GM18873 (cell line): ENCODE measurements around the gene KCTD5.
"Not testable (repeated sequence)": the region's sequence is repeated elsewhere in the genome, so short reads cannot be mapped to it uniquely, and the experiment has no call there.

Experiments used
- ATAC-seq: cut with Tn5 transposase; IDR thresholded peaks from one replicate; pipeline ENCODE4 v1.9.1; 2021; ENCODE audit warnings: mild to moderate bottlenecking, moderate library complexity, moderate number of reproducible peaks; ENCODE audit not compliant: unreplicated experiment, low FRiP score

The KCTD5 gene

DNA sequence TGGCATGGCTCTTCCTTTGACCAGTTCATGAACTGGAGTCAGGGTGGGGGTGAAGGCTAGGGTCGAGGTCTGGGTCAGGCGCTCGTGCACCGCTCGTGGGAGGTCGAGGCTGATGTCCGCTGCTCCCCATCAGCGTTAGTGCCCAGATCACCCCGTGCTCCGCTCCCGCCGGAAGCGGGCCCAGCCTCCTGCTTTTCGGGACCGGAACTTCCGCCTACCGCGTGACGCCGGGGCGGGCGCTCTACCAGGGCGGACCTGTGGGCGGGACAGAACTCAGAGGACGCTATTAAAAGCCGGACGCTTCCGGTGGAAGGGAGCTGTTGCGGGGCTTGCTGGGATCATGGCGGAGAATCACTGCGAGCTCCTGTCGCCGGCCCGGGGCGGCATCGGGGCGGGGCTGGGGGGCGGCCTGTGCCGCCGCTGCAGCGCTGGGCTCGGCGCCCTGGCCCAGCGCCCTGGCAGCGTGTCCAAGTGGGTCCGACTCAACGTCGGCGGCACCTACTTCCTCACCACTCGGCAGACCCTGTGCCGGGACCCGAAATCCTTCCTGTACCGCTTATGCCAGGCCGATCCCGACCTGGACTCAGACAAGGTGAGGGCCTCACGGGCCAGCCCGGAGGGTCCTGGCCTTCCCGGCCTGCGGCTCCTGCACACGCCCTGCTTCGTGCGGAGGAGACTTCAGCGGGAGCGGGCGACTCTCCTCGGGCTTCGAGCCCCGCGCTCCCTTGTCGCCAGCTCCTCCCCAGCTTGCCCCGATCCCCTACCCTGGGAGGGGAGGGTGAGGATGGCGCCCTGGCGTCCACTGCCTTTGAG lies at the start of gene KCTD5:
Gene KCTD5, plus strand, starts transcription at position 315 of the 813 bp plus-strand sequence. Its CDS starts 26 bp downstream, at position 341.
- peak; percentile 49 for ATAC-seq

GRCh38 chr16:2639071-2639721 lies 43.1 kb upstream of the KCTD5 start:
- ATAC-seq, result not testable (repeated sequence)

DNA sequence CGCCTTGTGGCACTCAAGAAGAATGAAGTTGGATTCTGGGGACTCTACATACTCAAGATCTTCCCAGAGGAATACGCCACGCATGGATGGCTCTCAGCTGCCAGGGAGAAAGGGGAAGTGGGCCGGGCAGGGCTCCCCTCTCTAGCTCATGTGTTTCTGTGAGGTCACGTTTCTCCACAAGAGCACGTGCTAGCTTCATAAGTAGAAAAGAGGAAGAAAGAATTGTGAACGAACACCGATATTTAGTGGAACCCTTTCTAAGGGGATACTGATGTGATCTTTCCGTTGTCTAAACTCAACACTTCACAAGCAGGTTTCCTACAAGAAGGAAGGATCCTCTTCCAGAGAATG lies 42.6 kb upstream of the KCTD5 start:
- not testable (repeated sequence) for ATAC-seq

DNA sequence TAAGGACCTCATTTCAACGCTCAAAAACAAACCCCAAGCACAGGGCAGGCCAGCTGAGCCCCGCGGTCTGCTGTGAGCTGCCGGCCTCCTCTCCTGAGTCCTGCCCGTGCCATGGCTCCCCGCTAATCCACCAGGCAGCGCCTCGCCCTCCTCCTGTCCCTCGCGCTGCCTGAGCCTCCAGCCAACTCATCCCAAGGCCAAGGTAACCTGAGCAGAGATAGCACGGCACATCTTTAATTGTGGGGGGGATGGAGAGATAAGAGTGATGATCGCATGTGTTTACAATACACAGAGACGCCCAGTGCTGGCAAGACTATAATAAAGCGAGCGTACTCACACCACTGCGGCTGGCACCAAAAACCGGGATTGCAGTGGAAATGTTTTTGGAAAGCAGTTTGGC lies 39.8 kb upstream of the KCTD5 start:
- ATAC-seq, result not testable (repeated sequence)

- not testable (repeated sequence) for ATAC-seq
These were observed 37.4 kb upstream of the KCTD5 start for GRCh38 chr16:2644754-2645453.

- not testable (repeated sequence) for ATAC-seq
These were observed 31.0 kb upstream of the KCTD5 start for GRCh38 chr16:2651268-2651871.

- ATAC-seq, result not testable (repeated sequence)
These were observed 28.4 kb upstream of the KCTD5 start for GRCh38 chr16:2653915-2654314.

DNA sequence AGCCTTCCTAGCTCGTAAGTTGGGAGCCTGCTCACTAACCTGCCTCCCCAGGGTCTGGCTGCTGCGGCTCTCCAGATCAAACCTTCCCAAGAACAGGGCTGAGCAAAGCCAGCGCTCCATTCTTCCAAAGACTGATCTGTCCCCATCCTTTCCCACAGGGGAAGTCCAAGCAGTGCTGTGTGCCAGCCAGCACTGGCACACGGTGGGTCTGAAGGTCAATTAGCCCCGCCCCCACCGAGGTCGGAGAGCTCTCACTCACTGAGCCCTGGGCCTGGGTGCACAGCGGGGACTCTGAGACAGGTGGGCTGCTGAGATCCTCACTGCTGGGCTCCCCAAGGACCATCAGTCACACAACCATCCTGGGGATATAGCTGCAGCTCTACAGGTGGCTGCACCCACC lies 27.4 kb upstream of the KCTD5 start:
- not testable (repeated sequence) for ATAC-seq

GRCh38 chr16:2656985-2657384 lies 25.3 kb upstream of the KCTD5 start:
- no peak for ATAC-seq

DNA sequence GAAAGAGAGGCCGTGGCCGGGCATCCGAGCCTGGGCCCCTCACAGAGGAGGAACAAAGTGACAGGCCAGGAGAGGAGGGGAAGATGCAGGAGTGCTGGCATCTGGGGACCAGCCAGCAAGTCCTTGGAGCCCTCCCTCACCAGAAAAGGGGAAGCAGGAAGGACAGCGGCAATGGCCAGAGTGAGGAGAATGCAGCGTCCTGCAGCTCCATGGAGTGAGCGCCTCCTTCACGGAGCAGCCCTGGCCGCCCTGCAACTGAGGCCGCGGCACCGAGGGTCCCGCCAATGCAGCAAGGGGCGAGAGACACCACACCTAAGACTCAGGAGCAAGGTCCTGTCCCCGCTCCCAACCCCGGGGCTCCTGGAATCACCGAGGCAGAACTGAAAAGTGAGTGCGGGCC lies 24.5 kb upstream of the KCTD5 start:
- not testable (repeated sequence) for ATAC-seq

GRCh38 chr16:2659560-2659959 lies 22.8 kb upstream of the KCTD5 start:
- not testable (repeated sequence) for ATAC-seq

DNA sequence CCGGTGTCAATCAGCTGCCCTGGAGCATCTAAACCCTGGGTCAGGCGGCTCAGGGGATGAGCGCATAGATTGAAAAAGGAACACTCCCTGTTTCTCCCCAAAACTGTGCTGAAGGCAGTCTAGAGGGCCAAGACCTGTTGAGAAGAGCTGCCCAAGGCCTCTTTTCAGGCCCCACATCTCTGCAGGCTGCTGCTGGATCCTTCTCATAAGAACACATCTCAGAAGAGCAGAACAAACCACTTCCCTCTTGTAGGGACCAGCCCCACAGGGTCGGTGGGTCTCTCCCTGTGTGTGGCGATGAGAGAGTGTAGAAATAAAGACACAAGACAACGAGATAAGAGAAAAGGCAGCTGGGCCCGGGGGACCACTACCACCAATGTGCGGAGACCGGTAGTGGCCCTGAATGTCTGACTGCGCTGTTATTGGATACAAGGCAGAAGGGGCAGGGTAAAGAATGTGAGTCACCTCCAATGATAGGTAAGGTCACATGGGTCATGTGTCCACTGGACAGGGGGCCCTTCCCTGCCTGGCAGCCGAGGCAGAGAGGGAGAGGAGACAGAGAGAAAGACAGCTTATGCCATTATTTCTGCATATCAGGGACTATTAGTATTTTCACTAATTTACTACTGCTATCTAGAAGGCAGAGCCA lies 22.2 kb upstream of the KCTD5 start:
- not testable (repeated sequence) for ATAC-seq

DNA sequence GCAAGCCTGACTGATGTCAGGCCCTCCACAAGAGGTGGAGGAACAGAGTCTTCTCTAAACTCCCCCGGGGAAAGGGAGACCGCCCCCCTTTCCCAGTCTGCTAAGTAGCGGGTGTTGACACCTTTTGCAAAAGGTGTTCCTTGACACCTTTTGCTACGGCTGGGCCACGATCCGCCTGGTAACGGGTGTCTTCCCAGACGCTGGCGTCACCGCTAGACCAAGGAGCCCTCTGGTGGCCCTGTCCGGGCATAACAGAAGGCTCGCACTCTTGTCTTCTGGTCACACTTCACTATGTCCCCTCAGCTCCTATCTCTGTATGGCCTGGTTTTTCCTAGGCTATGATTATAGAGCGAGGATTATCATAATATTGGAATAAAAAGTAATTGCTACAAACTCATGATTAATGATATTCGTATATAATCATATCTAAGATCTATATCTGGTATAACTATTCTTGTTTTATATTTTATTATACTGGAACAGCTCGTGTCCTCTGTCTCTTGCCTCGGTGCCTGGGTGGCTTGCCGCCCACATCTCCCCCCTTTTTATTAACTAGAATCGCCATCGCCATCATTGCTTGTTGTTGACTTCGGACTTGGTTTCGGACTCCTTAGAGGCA lies 21.5 kb upstream of the KCTD5 start:
- ATAC-seq, result not testable (repeated sequence)

DNA sequence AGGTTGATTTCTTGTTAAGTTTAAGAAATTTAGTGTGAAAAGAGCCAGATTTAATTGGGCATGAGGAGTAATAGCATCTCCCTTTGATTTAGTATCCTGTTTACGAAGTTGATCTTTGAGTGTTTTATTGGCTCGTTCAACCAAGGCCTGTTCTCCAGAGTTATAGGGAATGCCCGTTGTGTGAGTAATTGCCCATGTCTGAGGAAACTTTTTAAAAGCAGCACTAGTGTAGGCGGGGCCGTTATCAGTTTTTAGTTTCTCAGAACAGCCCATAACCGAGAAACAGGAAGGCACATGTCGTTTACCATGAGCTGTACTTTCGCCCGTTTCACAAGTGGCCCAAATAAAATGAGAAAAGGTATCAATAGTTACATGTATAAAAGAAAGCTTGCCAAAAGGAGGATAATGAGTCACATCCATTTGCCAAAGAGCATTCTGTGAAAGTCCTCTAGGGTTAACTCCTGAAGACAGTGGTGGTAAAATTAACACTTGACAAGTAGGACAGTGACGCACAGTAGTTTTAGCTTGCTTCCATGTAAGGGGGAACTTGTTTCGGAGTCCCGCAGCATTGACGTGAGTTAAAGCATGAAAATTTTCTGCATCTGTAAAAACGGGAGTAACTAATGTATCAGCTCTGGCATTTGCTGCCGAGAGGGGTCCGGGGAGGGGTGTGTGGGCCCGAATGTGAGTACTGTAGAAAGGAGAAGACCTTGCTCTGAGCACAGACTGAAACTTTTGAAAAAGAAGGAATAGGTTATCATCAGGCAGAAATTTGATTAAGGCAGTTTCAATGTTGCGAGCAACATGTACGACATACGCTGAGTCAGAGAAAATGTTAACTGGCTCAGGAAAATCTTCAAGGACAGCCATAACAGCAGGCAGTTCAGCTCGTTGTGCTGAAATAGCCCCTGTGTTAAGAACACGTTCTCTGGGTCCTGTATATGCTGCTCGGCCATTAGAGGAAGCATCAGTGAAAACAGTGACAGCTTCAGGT lies 18.5 kb upstream of the KCTD5 start:
- no peak for ATAC-seq

- ATAC-seq, result no peak
These were observed 17.7 kb upstream of the KCTD5 start for GRCh38 chr16:2664574-2664982.

DNA sequence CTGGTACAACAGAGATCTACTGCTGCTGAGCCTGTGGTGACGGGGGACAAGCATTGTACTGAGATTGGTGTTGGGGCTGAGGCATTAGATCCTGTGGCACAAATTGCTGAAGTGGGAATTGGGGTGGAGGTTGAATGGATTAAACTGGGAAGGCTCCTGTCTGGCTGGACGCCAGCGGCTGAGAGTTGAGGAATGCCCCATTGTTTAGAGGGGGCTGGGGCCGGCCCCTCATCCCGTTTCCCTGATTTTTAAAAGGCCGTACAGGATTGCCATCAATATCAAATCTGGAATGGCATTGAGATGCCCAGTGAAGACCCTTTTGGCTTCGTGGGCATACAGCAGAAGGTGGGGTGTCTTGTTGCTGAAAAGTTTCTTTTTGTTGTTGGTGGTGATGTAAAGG lies 15.7 kb upstream of the KCTD5 start:
- ATAC-seq, result not testable (repeated sequence)

DNA sequence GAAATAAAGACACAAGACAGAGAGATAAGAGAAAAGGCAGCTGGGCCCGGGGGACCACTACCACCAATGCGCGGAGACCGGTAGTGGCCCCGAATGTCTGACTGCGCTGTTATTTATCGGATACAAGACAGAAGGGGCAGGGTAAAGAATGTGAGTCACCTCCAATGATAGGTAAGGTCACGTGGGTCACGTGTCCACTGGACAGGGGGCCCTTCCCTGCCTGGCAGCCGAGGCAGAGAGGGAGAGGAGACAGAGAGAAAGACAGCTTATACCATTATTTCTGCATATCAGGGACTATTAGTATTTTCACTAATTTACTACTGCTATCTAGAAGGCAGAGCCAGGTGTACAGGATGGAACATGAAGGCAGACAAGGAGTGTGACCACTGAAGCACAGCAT lies 12.7 kb upstream of the KCTD5 start:
- ATAC-seq, result not testable (repeated sequence)

GRCh38 chr16:2670017-2670416 lies 12.3 kb upstream of the KCTD5 start:
- not testable (repeated sequence) for ATAC-seq

DNA sequence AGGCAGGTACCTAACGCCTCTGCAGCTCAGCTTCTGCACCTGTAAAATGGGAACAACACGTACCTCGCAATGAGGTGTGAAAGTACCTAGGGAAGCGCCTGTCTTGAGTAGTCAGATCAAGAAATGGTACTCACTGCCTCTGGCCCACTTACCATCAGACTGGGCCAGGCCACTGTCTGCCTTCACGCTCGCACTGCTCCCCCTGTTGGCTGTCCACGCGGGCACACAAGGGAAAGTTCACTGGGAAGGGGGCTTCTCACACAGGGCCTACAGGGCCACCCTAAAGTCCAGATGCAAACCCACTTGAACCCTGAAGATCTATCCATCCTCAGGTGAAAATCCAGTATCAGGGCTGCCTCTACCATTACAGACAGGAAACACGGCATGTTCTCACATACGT lies 11.1 kb upstream of the KCTD5 start:
- not testable (repeated sequence) for ATAC-seq
